ENCODE results near the gene RNASE9. TPM values are rescaled to one million over a fixed set of nuclear protein-coding genes. Genes with fewer than 3 reads are reported as not detected.
A peak's percentile ranks its signal among the peaks of the same experiment; 100 is the strongest.

RNASE9 gene
- not detected in 2 replicates for total RNA-seq

- no peak for TF ChIP-seq CTCF (IDR thresholded peaks at IDR 0.05; ENCODE audit: insufficient read depth, low read length, poor library complexity, severe bottlenecking)
- H3K36me3 ChIP-seq (ENCODE audit: control insufficient read depth, insufficient read depth, low read length): no peaks in the 10 kb centered on the region
- H3K27me3 ChIP-seq (ENCODE audit: control insufficient read depth, insufficient read depth, low read length): no peaks in the 10 kb centered on the region
- no peak within 1 kb of the TSS for H3K4me3 ChIP-seq (ENCODE audit: low read depth, low read length)
- no peak for DNase-seq (ENCODE audit: low read depth)
Measured at GRCh38 chr14:20560961-20561360, at the start of gene RNASE9. Gene RNASE9, minus strand, starts transcription at chr14:20561047.

GRCh38 chr14:20610002-20610765, 49.3 kb upstream of the RNASE9 start:
- H3K4me3 ChIP-seq (ENCODE audit: low read depth, low read length): peak overlapping the region; percentile 96
- DNase-seq (ENCODE audit: low read depth): no peak
- no peaks in the 10 kb centered on the region for H3K36me3 ChIP-seq (ENCODE audit: control insufficient read depth, insufficient read depth, low read length)
- no peaks in the 10 kb centered on the region for H3K27me3 ChIP-seq (ENCODE audit: control insufficient read depth, insufficient read depth, low read length)
- no peak for TF ChIP-seq CTCF (IDR thresholded peaks at IDR 0.05; ENCODE audit: insufficient read depth, low read length, poor library complexity, severe bottlenecking)

- H3K36me3 ChIP-seq (ENCODE audit: control insufficient read depth, insufficient read depth, low read length): no peaks in the 10 kb centered on the region
- peak; percentile 59 for DNase-seq (ENCODE audit: low read depth)
- peak overlapping the region; percentile 96 for H3K4me3 ChIP-seq (ENCODE audit: low read depth, low read length)
- peak; percentile 89 for TF ChIP-seq CTCF (IDR thresholded peaks at IDR 0.05; ENCODE audit: insufficient read depth, low read length, poor library complexity, severe bottlenecking)
- H3K27me3 ChIP-seq (ENCODE audit: control insufficient read depth, insufficient read depth, low read length): no peaks in the 10 kb centered on the region
Measured at GRCh38 chr14:20609215-20610001, 48.6 kb upstream of the RNASE9 start.

GRCh38 chr14:20608383-20609110, 47.7 kb upstream of the RNASE9 start:
- H3K4me3 ChIP-seq (ENCODE audit: low read depth, low read length): no peak overlapping the region
- TF ChIP-seq CTCF (IDR thresholded peaks at IDR 0.05; ENCODE audit: insufficient read depth, low read length, poor library complexity, severe bottlenecking): no peak

GRCh38 chr14:20607617-20608016, 46.8 kb upstream of the RNASE9 start:
- no peak for TF ChIP-seq CTCF (IDR thresholded peaks at IDR 0.05; ENCODE audit: insufficient read depth, low read length, poor library complexity, severe bottlenecking)

More at GRCh38 chr14:20608383-20609110, 47.7 kb upstream of the RNASE9 start:
- DNase-seq (ENCODE audit: low read depth): no peak
- no peaks in the 10 kb centered on the region for H3K36me3 ChIP-seq (ENCODE audit: control insufficient read depth, insufficient read depth, low read length)
- no peaks in the 10 kb centered on the region for H3K27me3 ChIP-seq (ENCODE audit: control insufficient read depth, insufficient read depth, low read length)

More at GRCh38 chr14:20607617-20608016, 46.8 kb upstream of the RNASE9 start:
- Histone ChIP-seq H3K4me3 (ENCODE audit: low read depth, low read length) (no peak overlapping the region), H3K36me3 (ENCODE audit: control insufficient read depth, insufficient read depth, low read length) (no peaks in the 10 kb centered on the region), H3K27me3 (ENCODE audit: control insufficient read depth, insufficient read depth, low read length) (no peaks in the 10 kb centered on the region)
- no peak for DNase-seq (ENCODE audit: low read depth)
